ENCODE measurements around the gene LMAN1L. TPM values are rescaled to one million over a fixed set of nuclear protein-coding genes. Genes with fewer than 3 reads are reported as not detected.

LMAN1L gene
- total and polyA plus RNA-seq, 4 donors = 0.11 to 0.31 TPM; not detected in 2

- Histone ChIP-seq H3K9ac (ENCODE audit: insufficient read depth in 1 of 2, low read length in 2 of 2) (no peak overlapping the region), H3K4me3 (no peak overlapping the region), H3K36me3 (ENCODE audit: control insufficient read depth in 4 of 4, insufficient read depth in 4 of 4, low read length in 4 of 4) (peaks cover 0 to 7% (median 3%) of the 10 kb centered on the region in 4 donors), H3K4me1 (ENCODE audit: control insufficient read depth in 5 of 5, insufficient read depth in 5 of 5, low read length in 5 of 5) (peaks cover 15 to 68% (median 39%) of the 10 kb centered on the region in 5 donors), H3K27ac (ENCODE audit: low read depth in 1 of 2, low read length in 1 of 2) (peak overlapping the region; percentile 14 to 87), H3K9me3 (ENCODE audit: control insufficient read depth in 4 of 4, insufficient read depth in 3 of 4, low read length in 3 of 4) (no peaks in the 10 kb centered on the region), H3K27me3 (ENCODE audit: control insufficient read depth in 3 of 3, insufficient read depth in 3 of 3, low read length in 2 of 3) (no peaks in the 10 kb centered on the region)
- peak; percentile 0 for TF ChIP-seq CTCF (IDR thresholded peaks at IDR 0.05; ENCODE audit: control extremely low read depth, extremely low read depth)
- DNase-seq = peak; percentile 36 to 44 (median 42)
- ATAC-seq (ENCODE audit: insufficient read depth, low FRiP score) = peak; percentile 70
- 24 to 44% methylated on average over 13 of the region's 13 CpGs for WGBS, 2 donors
These were observed 25.2 kb upstream of the LMAN1L start for GRCh38 chr15:74787251-74788041.

- H3K4me3 ChIP-seq = no peak overlapping the region
- 15 to 35% methylated on average over 7 of the region's 7 CpGs for WGBS, 2 donors
- H3K9ac ChIP-seq (ENCODE audit: insufficient read depth in 1 of 2, low read length in 2 of 2) = peak overlapping the region in 1 of 2 donors; percentile 9
- ATAC-seq (ENCODE audit: insufficient read depth, low FRiP score) (no peak), DNase-seq (no peak)
- peaks cover 15 to 69% (median 39%) of the 10 kb centered on the region in 5 donors for H3K4me1 ChIP-seq (ENCODE audit: control insufficient read depth in 5 of 5, insufficient read depth in 5 of 5, low read length in 5 of 5)
- peaks cover 0 to 7% (median 3%) of the 10 kb centered on the region in 4 donors for H3K36me3 ChIP-seq (ENCODE audit: control insufficient read depth in 4 of 4, insufficient read depth in 4 of 4, low read length in 4 of 4)
- TF ChIP-seq CTCF (IDR thresholded peaks at IDR 0.05; ENCODE audit: control extremely low read depth, extremely low read depth) = no peak
- H3K27ac ChIP-seq (ENCODE audit: low read depth in 1 of 2, low read length in 1 of 2) = peak overlapping the region in 1 of 2 donors; percentile 87
- H3K9me3 ChIP-seq (ENCODE audit: control insufficient read depth in 4 of 4, insufficient read depth in 3 of 4, low read length in 3 of 4) = no peaks in the 10 kb centered on the region
- no peaks in the 10 kb centered on the region for H3K27me3 ChIP-seq (ENCODE audit: control insufficient read depth in 3 of 3, insufficient read depth in 3 of 3, low read length in 2 of 3)
These were observed 24.5 kb upstream of the LMAN1L start for GRCh38 chr15:74788042-74788682.

- DNase-seq (no peak), ATAC-seq (ENCODE audit: insufficient read depth, low FRiP score) (no peak)
- 38 to 50% methylated on average over 9 of the region's 9 CpGs for WGBS, 2 donors
- H3K4me1 ChIP-seq (ENCODE audit: control insufficient read depth in 5 of 5, insufficient read depth in 5 of 5, low read length in 5 of 5) = peaks cover 15 to 65% (median 34%) of the 10 kb centered on the region in 5 donors
- no peak overlapping the region for H3K9ac ChIP-seq (ENCODE audit: insufficient read depth in 1 of 2, low read length in 2 of 2)
- peak overlapping the region in 1 of 2 donors; percentile 87 for H3K27ac ChIP-seq (ENCODE audit: low read depth in 1 of 2, low read length in 1 of 2)
- H3K27me3 ChIP-seq (ENCODE audit: control insufficient read depth in 3 of 3, insufficient read depth in 3 of 3, low read length in 2 of 3) = no peaks in the 10 kb centered on the region
- no peak overlapping the region for H3K4me3 ChIP-seq
- no peak for TF ChIP-seq CTCF (IDR thresholded peaks at IDR 0.05; ENCODE audit: control extremely low read depth, extremely low read depth)
- peaks cover 0 to 7% (median 3%) of the 10 kb centered on the region in 4 donors for H3K36me3 ChIP-seq (ENCODE audit: control insufficient read depth in 4 of 4, insufficient read depth in 4 of 4, low read length in 4 of 4)
- no peaks in the 10 kb centered on the region for H3K9me3 ChIP-seq (ENCODE audit: control insufficient read depth in 4 of 4, insufficient read depth in 3 of 4, low read length in 3 of 4)
These were observed 23.9 kb upstream of the LMAN1L start for GRCh38 chr15:74788683-74789151.

All from lung (tissue), 12 donors.